ENCODE results near the gene ZFYVE1. TPM values are rescaled to one million over a fixed set of nuclear protein-coding genes. Genes with fewer than 3 reads are reported as not detected.
A peak's percentile ranks its signal among the peaks of the same experiment; 100 is the strongest.

The ZFYVE1 gene
- total and polyA plus RNA-seq, 2 donors (not counting 3 experiments of a cell fraction or from before 2014, with no cell fraction given), result 27.3 to 29.2 TPM

GRCh38 chr14:73026243-73026844 is 562 bp downstream of the ZFYVE1 start:
- H3K9me1 ChIP-seq (replicated peaks; ENCODE audit: control insufficient read depth, extremely low read depth, insufficient read depth, low read length), result no peaks in the 10 kb centered on the region
- no peaks in the 10 kb centered on the region for H3K9me3 ChIP-seq (replicated peaks; ENCODE audit: control insufficient read depth, insufficient read depth, low read length)
- H3K4me2 ChIP-seq (ENCODE audit: insufficient read depth, low read length), result peak overlapping the region; percentile 93
- H3K79me2 ChIP-seq (ENCODE audit: control insufficient read depth, insufficient read depth, low read length), result peaks cover 30% of the 10 kb centered on the region
- intact Hi-C loops (cut with micrococcal nuclease) (no loop called here), dilution Hi-C loops (cut with MboI; ENCODE audit: extremely low pct_ligation_motif_present, low sequenced_read_pairs) (no loop called here)
- peak overlapping the region; percentile 53 for H2AFZ ChIP-seq (ENCODE audit: low read depth, low read length)
- peaks cover 8% of the 10 kb centered on the region for H3K4me1 ChIP-seq (ENCODE audit: control insufficient read depth, extremely low read depth, insufficient read depth, low read length)
- peaks cover 7 to 12% of the 10 kb centered on the region in 2 experiments for H3K36me3 ChIP-seq (ENCODE audit: control insufficient read depth in 2 of 2, extremely low read depth in 1 of 2, insufficient read depth in 2 of 2, low read length in 2 of 2)
- peak overlapping the region; percentile 88 to 92 (median 89) for H3K4me3 ChIP-seq (replicated peaks in 1 of 3; ENCODE audit: insufficient read depth in 1 of 3, low read depth in 1 of 3, low read length in 3 of 3)
- no peak for DNase-seq (ENCODE audit: low read depth, low spot score)
- H4K20me1 ChIP-seq (replicated peaks; ENCODE audit: control insufficient read depth, extremely low read depth, insufficient read depth, low read length), result peaks cover 5% of the 10 kb centered on the region
- H3K9ac ChIP-seq (replicated peaks; ENCODE audit: extremely low read depth, insufficient read depth, low read length), result peak overlapping the region; percentile 73
- peak overlapping the region; percentile 62 for H3K27ac ChIP-seq (ENCODE audit: insufficient read depth, low read depth, low read length)
- CTCF ChIA-PET, result interaction anchor here (1.0 to 1.9 kb wide), 5 partner anchors 23 to 512 kb away, joined by 3 to 4 read pairs (median 4); no protein-coding TSS in a partner anchor
- no peaks in the 10 kb centered on the region for H3K27me3 ChIP-seq (ENCODE audit: control insufficient read depth in 2 of 2, insufficient read depth in 2 of 2, low read length in 2 of 2)
- no peak for FAIRE-seq
- no TSS peak for BruUV-seq (replicated peaks)
- TF ChIP-seq JUN (IDR thresholded peaks at IDR 0.05; ENCODE audit: borderline replicate concordance, insufficient read depth, insufficient read length, low read depth) (no peak), MAX (IDR thresholded peaks at IDR 0.05; ENCODE audit: insufficient read depth, insufficient read length) (no peak), MYC (IDR thresholded peaks at IDR 0.05; ENCODE audit: low read depth, low read length) (no peak), EZH2 (IDR thresholded peaks at IDR 0.05; ENCODE audit: borderline replicate concordance, low read depth, low read length, severe bottlenecking) (no peak), GATA2 (IDR thresholded peaks at IDR 0.05; ENCODE audit: insufficient read depth, insufficient read length, low read depth, low read length) (no peak), POLR2AphosphoS5 (IDR thresholded peaks at IDR 0.05; ENCODE audit: insufficient read depth, low read depth, low read length) (no peak), CTCF (IDR thresholded peaks at IDR 0.05; ENCODE audit: extremely low read depth in 1 of 2, insufficient read depth in 1 of 2, low read depth in 1 of 2, low read length in 2 of 2) (no peak), POLR2A (IDR thresholded peaks at IDR 0.05; ENCODE audit: low read depth, low read length) (no peak), FOS (IDR thresholded peaks at IDR 0.05; ENCODE audit: borderline replicate concordance, insufficient read depth, low read length) (no peak)
- POLR2A ChIA-PET, result interaction anchor here (2.3 kb wide), 1 partner anchor 32 kb away, joined by 22 read pairs; the partner anchor contains the start of gene RBM25
